Measurements from ENCODE around the gene JAK3. TPM values are rescaled to one million over a fixed set of nuclear protein-coding genes. Genes with fewer than 3 reads are reported as not detected.
A peak's percentile ranks its signal among the peaks of the same experiment; 100 is the strongest.

JAK3 gene
- total and polyA plus RNA-seq, 2 of the 13 experiments (the other 11 are each of a cell fraction or from before 2014, with no cell fraction given): 3.4 to 18.6 TPM

GRCh38 chr19:17797424-17798201 lies 50.2 kb downstream of the JAK3 start:
- TSS peak; percentile 69 for BruUV-seq (replicated peaks)
- DNase-seq (ENCODE audit: low spot score): peak; percentile 95
- Histone ChIP-seq H3K27me3 (ENCODE audit: control insufficient read depth in 1 of 2, insufficient read depth in 2 of 2, low read length in 2 of 2) (peaks cover 0 to 15% of the 10 kb centered on the region in 2 experiments; a peak in 1 of 5 replicates), H3K4me2 (ENCODE audit: low read depth, low read length) (peak overlapping the region; percentile 75), H3K9me3 (ENCODE audit: low read length) (no peaks in the 10 kb centered on the region), H3K4me1 (ENCODE audit: insufficient read depth, low read length) (peaks cover 55% of the 10 kb centered on the region), H3K79me2 (ENCODE audit: insufficient read depth, low read length) (no peaks in the 10 kb centered on the region), H4K20me1 (ENCODE audit: insufficient read depth, low read length) (no peaks in the 10 kb centered on the region), H3K27ac (ENCODE audit: extremely low read length, insufficient read depth, low read length) (peak overlapping the region; percentile 70), H2AFZ (ENCODE audit: low read length) (no peak overlapping the region), H3K9ac (ENCODE audit: insufficient read depth, low read depth, low read length) (peak overlapping the region; percentile 55), H3K36me3 (replicated peaks in 1 of 2; ENCODE audit: control insufficient read depth in 1 of 2, insufficient read depth in 2 of 2, low read length in 2 of 2) (no peaks in the 10 kb centered on the region), H3K4me3 (replicated peaks in 1 of 3; ENCODE audit: insufficient read depth in 1 of 3, low read depth in 2 of 3, low read length in 3 of 3) (peak overlapping the region in 1 of 3 experiments; percentile 79; a peak in 3 of 6 replicates)
- 9% methylated on average over 10 of the region's 11 CpGs for WGBS (ENCODE audit: low lambda C conversion rate)
- CTCF ChIA-PET (ENCODE audit: low intra/inter-chr PET ratio, low total read pairs): no interaction called here
- intact Hi-C loops (cut with micrococcal nuclease; ENCODE audit: unreplicated experiment): no loop called here
- ATAC-seq: peak; percentile 87
- FAIRE-seq: peak; percentile 58
- POLR2A ChIA-PET: interaction anchor here (1.7 to 3.8 kb wide), 3 partner anchors 50 to 67 kb away, joined by 4 to 24 read pairs (median 6); partner anchors contain the start of genes JAK3 and RPL18A
- in situ Hi-C loops (cut with HindIII; ENCODE audit: extremely low pct_ligation_motif_present, low pct_unique_long_range_greater_than_20kb): loop anchor here (5.0 kb wide), 1 partner anchor 50 kb away; the partner anchor contains the start of gene JAK3
- TF ChIP-seq GLI4 (CRISPR knock-in tag; IDR thresholded peaks at IDR 0.05; ENCODE audit: borderline replicate concordance) (no peak), ZBTB46 (CRISPR knock-in tag; IDR thresholded peaks at IDR 0.05; ENCODE audit: borderline replicate concordance) (no peak), MED1 (CRISPR knock-in tag; IDR thresholded peaks at IDR 0.05) (peak; percentile 65; the same call in 1 of the 2 replicates), AHR (CRISPR knock-in tag; IDR thresholded peaks at IDR 0.05) (no peak), ZNF724P (CRISPR knock-in tag; IDR thresholded peaks at IDR 0.05; ENCODE audit: borderline replicate concordance) (no peak), ATF1 (CRISPR knock-in tag; IDR thresholded peaks at IDR 0.05) (peak; percentile 55; the same call in 1 of the 2 replicates), TCF7 (IDR thresholded peaks at IDR 0.05; ENCODE audit: low read depth) (0 out of 2 replicates have a peak, but pooled peaks have one; percentile 20), GFI1 (CRISPR knock-in tag; IDR thresholded peaks at IDR 0.05; ENCODE audit: borderline replicate concordance) (0 out of 2 replicates have a peak, but pooled peaks have one; percentile 18), HMG20A (CRISPR knock-in tag; IDR thresholded peaks at IDR 0.05; ENCODE audit: borderline replicate concordance) (peak; percentile 28; the same call in 1 of the 2 replicates), RARA (CRISPR knock-in tag; IDR thresholded peaks at IDR 0.05) (peak; percentile 30; the same call in 1 of the 2 replicates), ZSCAN30 (CRISPR knock-in tag; IDR thresholded peaks at IDR 0.05) (no peak), ZBTB7B (CRISPR knock-in tag; IDR thresholded peaks at IDR 0.05) (0 out of 2 replicates have a peak, but pooled peaks have one; percentile 31), CREB1 (IDR thresholded peaks at IDR 0.05) (peak; percentile 67), CREB1 (CRISPR knock-in tag; IDR thresholded peaks at IDR 0.05) (peak; percentile 52; the same call in 1 of the 2 replicates), ZNF460 (CRISPR knock-in tag; IDR thresholded peaks at IDR 0.05; ENCODE audit: borderline replicate concordance) (no peak), WIZ (CRISPR knock-in tag; IDR thresholded peaks at IDR 0.05) (no peak), HOXA5 (CRISPR knock-in tag; IDR thresholded peaks at IDR 0.05) (peak; percentile 83; the same call in 1 of the 2 replicates), FOXK1 (CRISPR knock-in tag; IDR thresholded peaks at IDR 0.05; ENCODE audit: borderline replicate concordance, low read depth) (peak; percentile 59; the same call in 1 of the 2 replicates), FOXK2 (IDR thresholded peaks at IDR 0.05) (0 out of 2 replicates have a peak, but pooled peaks have one; percentile 37), ELF1 (CRISPR knock-in tag; IDR thresholded peaks at IDR 0.05) (no peak), FOXA3 (CRISPR knock-in tag; IDR thresholded peaks at IDR 0.05) (peak; percentile 68), SIN3B (IDR thresholded peaks at IDR 0.05; ENCODE audit: low read length) (no peak), CREM (IDR thresholded peaks at IDR 0.05) (peak; percentile 45), CREM (CRISPR knock-in tag; IDR thresholded peaks at IDR 0.05) (no peak), NR2F6 (IDR thresholded peaks at IDR 0.05) (0 out of 2 replicates have a peak, but pooled peaks have one; percentile 17), NR2F6 (CRISPR knock-in tag; IDR thresholded peaks at IDR 0.05) (peak; percentile 36)
- TF ChIP-seq, protein P1, sequence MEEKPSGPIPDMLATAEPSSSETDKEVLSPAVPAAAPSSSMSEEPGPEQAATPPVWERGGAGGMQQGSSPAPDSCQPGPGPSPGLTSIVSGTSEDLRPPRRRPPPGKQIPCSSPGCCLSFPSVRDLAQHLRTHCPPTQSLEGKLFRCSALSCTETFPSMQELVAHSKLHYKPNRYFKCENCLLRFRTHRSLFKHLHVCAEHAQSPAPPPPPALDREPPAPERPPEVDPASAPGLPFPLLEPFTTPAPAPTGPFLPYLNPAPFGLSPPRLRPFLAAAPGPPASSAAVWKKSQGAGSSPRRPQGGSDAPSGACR (CRISPR knock-in tag; IDR thresholded peaks at IDR 0.05): no peak
